Stimulated activated naive CD8-positive, alpha-beta T cell treated with anti-CD3 and anti-CD28 coated beads, Interleukin-15, Interleukin-2, amounts not matched to agents 100 ng/mL and 50 ng/mL, for 24 hours (primary cell): ENCODE results near the gene PDE8B.
A peak's percentile ranks its signal among the peaks of the same experiment; 100 is the strongest.

Experiments used
- H3K27ac Mint-ChIP-seq: one replicate; pipeline ENCODE4 v1.8.0; 2021; ENCODE audit warnings: mild to moderate bottlenecking, mixed read lengths
- H3K27me3 Mint-ChIP-seq: one replicate; pipeline ENCODE4 v1.8.0; 2021; ENCODE audit warnings: mixed read lengths
- H3K36me3 Mint-ChIP-seq: one replicate; pipeline ENCODE4 v1.8.0; 2021; ENCODE audit warnings: low read depth, mixed read lengths
- H3K4me1 Mint-ChIP-seq: one replicate; pipeline ENCODE4 v1.8.0; 2021; ENCODE audit warnings: low read depth, mixed read lengths
- H3K4me3 Mint-ChIP-seq: one replicate; pipeline ENCODE4 v1.8.0; 2021; ENCODE audit warnings: mild to moderate bottlenecking, mixed read lengths
- H3K9me3 Mint-ChIP-seq: one replicate; pipeline ENCODE4 v1.8.0; 2021; ENCODE audit warnings: mixed read lengths

PDE8B gene

GRCh38 chr5:77180167-77181081 is 30.1 kb upstream of the PDE8B start:
- Mint-ChIP-seq H3K4me1 (no peaks in the 10 kb centered on the region), H3K4me3 (no peak overlapping the region), H3K36me3 (no peaks in the 10 kb centered on the region)

GRCh38 chr5:77181173-77181572 is 29.3 kb upstream of the PDE8B start:
- H3K4me3 Mint-ChIP-seq, result no peak overlapping the region
- no peak overlapping the region for H3K27ac Mint-ChIP-seq
- no peaks in the 10 kb centered on the region for H3K9me3 Mint-ChIP-seq
- no peaks in the 10 kb centered on the region for H3K4me1 Mint-ChIP-seq
- peaks cover 46% of the 10 kb centered on the region for H3K27me3 Mint-ChIP-seq
- H3K36me3 Mint-ChIP-seq, result no peaks in the 10 kb centered on the region

More at GRCh38 chr5:77180167-77181081, 30.1 kb upstream of the PDE8B start:
- H3K27ac Mint-ChIP-seq, result no peak overlapping the region
- peaks cover 46% of the 10 kb centered on the region for H3K27me3 Mint-ChIP-seq
- no peaks in the 10 kb centered on the region for H3K9me3 Mint-ChIP-seq

- H3K27me3 Mint-ChIP-seq, result peaks cover 49% of the 10 kb centered on the region
- H3K27ac Mint-ChIP-seq, result no peak overlapping the region
- H3K4me1 Mint-ChIP-seq, result no peaks in the 10 kb centered on the region
- H3K4me3 Mint-ChIP-seq, result no peak overlapping the region
- H3K36me3 Mint-ChIP-seq, result no peaks in the 10 kb centered on the region
- H3K9me3 Mint-ChIP-seq, result no peaks in the 10 kb centered on the region
Measured at GRCh38 chr5:77181596-77182304, 28.7 kb upstream of the PDE8B start.

GRCh38 chr5:77182367-77182766 is 28.1 kb upstream of the PDE8B start:
- no peak overlapping the region for H3K4me3 Mint-ChIP-seq
- no peak overlapping the region for H3K27ac Mint-ChIP-seq
- H3K27me3 Mint-ChIP-seq, result peaks cover 53% of the 10 kb centered on the region
- no peaks in the 10 kb centered on the region for H3K4me1 Mint-ChIP-seq
- no peaks in the 10 kb centered on the region for H3K36me3 Mint-ChIP-seq
- H3K9me3 Mint-ChIP-seq, result no peaks in the 10 kb centered on the region

- Mint-ChIP-seq H3K4me3 (no peak overlapping the region), H3K4me1 (no peaks in the 10 kb centered on the region), H3K9me3 (no peaks in the 10 kb centered on the region), H3K27me3 (peaks cover 24% of the 10 kb centered on the region), H3K36me3 (no peaks in the 10 kb centered on the region), H3K27ac (no peak overlapping the region)
Measured at GRCh38 chr5:77186652-77187370, 23.7 kb upstream of the PDE8B start.

GRCh38 chr5:77189421-77189820 is 21.1 kb upstream of the PDE8B start:
- Mint-ChIP-seq H3K4me1 (no peaks in the 10 kb centered on the region), H3K4me3 (no peak overlapping the region), H3K9me3 (no peaks in the 10 kb centered on the region), H3K27me3 (peaks cover 6% of the 10 kb centered on the region), H3K36me3 (no peaks in the 10 kb centered on the region), H3K27ac (no peak overlapping the region)

GRCh38 chr5:77192441-77193050 is 17.9 kb upstream of the PDE8B start:
- no peaks in the 10 kb centered on the region for H3K4me1 Mint-ChIP-seq
- H3K36me3 Mint-ChIP-seq, result no peaks in the 10 kb centered on the region
- H3K27ac Mint-ChIP-seq, result no peak overlapping the region
- H3K27me3 Mint-ChIP-seq, result peaks cover 2% of the 10 kb centered on the region
- H3K9me3 Mint-ChIP-seq, result peaks cover 3% of the 10 kb centered on the region
- no peak overlapping the region for H3K4me3 Mint-ChIP-seq

- H3K4me1 Mint-ChIP-seq, result no peaks in the 10 kb centered on the region
- H3K27me3 Mint-ChIP-seq, result peaks cover 11% of the 10 kb centered on the region
- no peaks in the 10 kb centered on the region for H3K36me3 Mint-ChIP-seq
- no peak overlapping the region for H3K27ac Mint-ChIP-seq
- no peak overlapping the region for H3K4me3 Mint-ChIP-seq
- H3K9me3 Mint-ChIP-seq, result peaks cover 10% of the 10 kb centered on the region
Measured at GRCh38 chr5:77194762-77195161, 15.7 kb upstream of the PDE8B start.

GRCh38 chr5:77197840-77198554 is 12.5 kb upstream of the PDE8B start:
- peaks cover 11% of the 10 kb centered on the region for H3K27me3 Mint-ChIP-seq
- no peak overlapping the region for H3K27ac Mint-ChIP-seq
- H3K9me3 Mint-ChIP-seq, result peaks cover 10% of the 10 kb centered on the region
- no peak overlapping the region for H3K4me3 Mint-ChIP-seq
- H3K36me3 Mint-ChIP-seq, result no peaks in the 10 kb centered on the region
- H3K4me1 Mint-ChIP-seq, result no peaks in the 10 kb centered on the region

- Mint-ChIP-seq H3K36me3 (no peaks in the 10 kb centered on the region), H3K27me3 (peaks cover 11% of the 10 kb centered on the region), H3K4me3 (no peak overlapping the region), H3K4me1 (no peaks in the 10 kb centered on the region), H3K9me3 (peaks cover 10% of the 10 kb centered on the region), H3K27ac (no peak overlapping the region)
Measured at GRCh38 chr5:77200663-77201062, 9.8 kb upstream of the PDE8B start.

GRCh38 chr5:77202145-77202544 is 8.3 kb upstream of the PDE8B start:
- Mint-ChIP-seq H3K4me3 (no peak overlapping the region), H3K9me3 (peaks cover 10% of the 10 kb centered on the region), H3K4me1 (no peaks in the 10 kb centered on the region), H3K27ac (no peak overlapping the region), H3K27me3 (peaks cover 18% of the 10 kb centered on the region), H3K36me3 (no peaks in the 10 kb centered on the region)

GRCh38 chr5:77204967-77205366 is 5.5 kb upstream of the PDE8B start:
- no peaks in the 10 kb centered on the region for H3K36me3 Mint-ChIP-seq
- H3K27me3 Mint-ChIP-seq, result peaks cover 22% of the 10 kb centered on the region
- H3K4me1 Mint-ChIP-seq, result peaks cover 7% of the 10 kb centered on the region
- no peak overlapping the region for H3K27ac Mint-ChIP-seq
- no peak overlapping the region for H3K4me3 Mint-ChIP-seq
- H3K9me3 Mint-ChIP-seq, result no peaks in the 10 kb centered on the region

- Mint-ChIP-seq H3K4me1 (peaks cover 13% of the 10 kb centered on the region), H3K9me3 (no peaks in the 10 kb centered on the region), H3K27me3 (peaks cover 48% of the 10 kb centered on the region), H3K4me3 (peak overlapping the region; percentile 22), H3K36me3 (no peaks in the 10 kb centered on the region), H3K27ac (no peak overlapping the region)
Measured at GRCh38 chr5:77208507-77209163, 1.8 kb upstream of the PDE8B start.
